Right lobe of liver (tissue), 4 donors: Measurements from ENCODE around the gene PDE4A.

ENCODE experiments used
- CTCF ChIP-seq, 4 donors: fragments of 200-600 bp in 3 of 4; fragments of 450-650 bp in 1 of 4; IDR thresholded peaks; one replicate each; pipeline versions ENCODE4 v1.5.1 to v1.8.0; 2016 to 2022; ENCODE audit warnings: antibody characterized with exemption in 4 of 4, mild to moderate bottlenecking in 2 of 4
- POLR2A ChIP-seq: fragments of 450-650 bp; IDR thresholded peaks from one replicate; pipeline ENCODE4 v1.6.1; 2017; ENCODE audit warnings: antibody characterized with exemption, mild to moderate bottlenecking
- donor health status: DM: no; HTN: no; CAD: no.
- donor health status: DM: no; HTN: no; CAD: no.
- donor health status: DM: no; HTN: yes; CAD: no.

GRCh38 chr19:10518444-10519361 lies 98.4 kb downstream of the PDE4A start:
- TF ChIP-seq CTCF (IDR thresholded peaks at IDR 0.05) (no peak), POLR2A (no peak)
